Measurements from ENCODE around the gene ASTN2. TPM values are rescaled to one million over a fixed set of nuclear protein-coding genes. Genes with fewer than 3 reads are reported as not detected.

ASTN2 gene
- total RNA-seq, 1 experiment from 2014 or later: 4.8 TPM

DNA sequence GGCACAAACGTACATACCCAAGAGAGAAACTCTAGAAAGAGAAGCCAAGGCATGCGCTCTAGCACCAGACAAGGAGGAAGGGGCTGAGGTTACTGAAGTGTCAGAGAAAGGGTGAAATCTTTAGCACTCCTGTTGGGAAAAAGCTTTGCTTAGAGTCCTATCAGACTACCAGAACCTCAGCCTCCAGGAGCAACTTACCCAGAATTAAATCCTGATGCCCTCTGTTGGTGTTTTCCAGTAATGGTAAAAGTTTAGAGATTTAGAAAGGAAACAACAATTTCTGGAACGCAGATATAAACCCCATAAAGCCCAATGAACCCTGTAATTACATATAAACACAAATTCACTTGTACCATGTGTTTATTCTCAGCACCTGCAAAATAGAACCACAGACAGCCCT, 33.2 kb upstream of the ASTN2 start (continued):
- TF ChIP-seq TCF7L2 (IDR thresholded peaks at IDR 0.05; ENCODE audit: borderline replicate concordance, extremely low read depth, insufficient read depth, insufficient read length) (no peak), RAD21 (IDR thresholded peaks at IDR 0.05; ENCODE audit: low read depth) (no peak), CEBPB (IDR thresholded peaks at IDR 0.05; ENCODE audit: low read depth) (no peak), EGR1 (IDR thresholded peaks at IDR 0.05; ENCODE audit: low read depth) (no peak), FOSL1 (IDR thresholded peaks at IDR 0.05; ENCODE audit: low read depth) (no peak)
- TF ChIP-seq, protein P1, sequence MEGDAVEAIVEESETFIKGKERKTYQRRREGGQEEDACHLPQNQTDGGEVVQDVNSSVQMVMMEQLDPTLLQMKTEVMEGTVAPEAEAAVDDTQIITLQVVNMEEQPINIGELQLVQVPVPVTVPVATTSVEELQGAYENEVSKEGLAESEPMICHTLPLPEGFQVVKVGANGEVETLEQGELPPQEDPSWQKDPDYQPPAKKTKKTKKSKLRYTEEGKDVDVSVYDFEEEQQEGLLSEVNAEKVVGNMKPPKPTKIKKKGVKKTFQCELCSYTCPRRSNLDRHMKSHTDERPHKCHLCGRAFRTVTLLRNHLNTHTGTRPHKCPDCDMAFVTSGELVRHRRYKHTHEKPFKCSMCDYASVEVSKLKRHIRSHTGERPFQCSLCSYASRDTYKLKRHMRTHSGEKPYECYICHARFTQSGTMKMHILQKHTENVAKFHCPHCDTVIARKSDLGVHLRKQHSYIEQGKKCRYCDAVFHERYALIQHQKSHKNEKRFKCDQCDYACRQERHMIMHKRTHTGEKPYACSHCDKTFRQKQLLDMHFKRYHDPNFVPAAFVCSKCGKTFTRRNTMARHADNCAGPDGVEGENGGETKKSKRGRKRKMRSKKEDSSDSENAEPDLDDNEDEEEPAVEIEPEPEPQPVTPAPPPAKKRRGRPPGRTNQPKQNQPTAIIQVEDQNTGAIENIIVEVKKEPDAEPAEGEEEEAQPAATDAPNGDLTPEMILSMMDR (IDR thresholded peaks at IDR 0.05 in 2 of 3, conservative IDR thresholded peaks at IDR 0.05 in 1 of 3; ENCODE audit: borderline replicate concordance in 1 of 3, insufficient read depth in 1 of 3, low read depth in 2 of 3, low read length in 2 of 3): no peak

DNA sequence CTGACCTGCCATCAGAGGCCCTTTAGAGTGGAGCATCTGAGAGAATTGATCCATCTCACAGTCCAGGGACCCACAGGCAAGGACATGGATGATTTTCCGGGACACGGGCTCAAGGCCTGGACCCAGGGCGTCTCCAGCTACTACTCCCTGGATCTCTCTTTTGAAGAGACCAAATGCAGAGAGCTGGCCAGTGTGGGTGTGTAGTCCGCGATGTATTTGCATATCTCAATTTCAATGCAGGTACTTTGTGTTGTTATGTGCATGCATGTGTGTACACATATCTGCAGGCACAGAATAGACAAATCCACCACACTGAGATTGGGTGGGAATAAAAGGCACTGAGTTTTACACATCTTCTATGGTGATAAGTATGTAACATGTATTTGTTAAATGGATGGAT, 30.8 kb upstream of the ASTN2 start:
- no TSS peak for BruUV-seq (replicated peaks)
- Histone ChIP-seq H3K9me2 (ENCODE audit: insufficient read depth) (no peaks in the 10 kb centered on the region), H3K79me2 (ENCODE audit: insufficient read depth, low read length) (no peaks in the 10 kb centered on the region), H3K4me3 (replicated peaks in 1 of 2; ENCODE audit: low read depth in 1 of 2, low read length in 2 of 2) (no peak overlapping the region), H3K4me2 (ENCODE audit: low read length) (no peak overlapping the region), H3K9ac (ENCODE audit: low read length) (no peak overlapping the region), H3K4me1 (ENCODE audit: control insufficient read depth in 1 of 2, insufficient read depth in 2 of 2, low read length in 2 of 2) (no peaks in the 10 kb centered on the region), H2AFZ (ENCODE audit: low read depth, low read length, poor library complexity, severe bottlenecking) (no peak overlapping the region), H3K27ac (ENCODE audit: low read depth, low read length) (no peak overlapping the region), H4K20me1 (ENCODE audit: insufficient read depth) (no peaks in the 10 kb centered on the region), H3K36me3 (ENCODE audit: control insufficient read depth in 1 of 2, insufficient read depth in 2 of 2, low read length in 2 of 2) (no peaks in the 10 kb centered on the region), H3K9me3 (ENCODE audit: control insufficient read depth in 1 of 2, insufficient read depth in 1 of 2, low read depth in 1 of 2, low read length in 2 of 2) (peaks cover 0 to 4% of the 10 kb centered on the region in 2 experiments; a peak in 2 of 4 replicates), H3K27me3 (ENCODE audit: insufficient read depth, low read length) (no peaks in the 10 kb centered on the region)
- no peak for DNase-seq (ENCODE audit: low read depth, low spot score)
- intact Hi-C loops (cut with micrococcal nuclease): no loop called here
- RAD21 ChIA-PET (ENCODE audit: low non-redundant PET in 1 of 2, low total read pairs in 2 of 2, uncharacterized antibody in 2 of 2, unreplicated experiment in 2 of 2): no interaction called here
- CTCF ChIA-PET: no interaction called here
- ATAC-seq: no peak
- POLR2A ChIA-PET: no interaction called here
- TF ChIP-seq, protein P2, sequence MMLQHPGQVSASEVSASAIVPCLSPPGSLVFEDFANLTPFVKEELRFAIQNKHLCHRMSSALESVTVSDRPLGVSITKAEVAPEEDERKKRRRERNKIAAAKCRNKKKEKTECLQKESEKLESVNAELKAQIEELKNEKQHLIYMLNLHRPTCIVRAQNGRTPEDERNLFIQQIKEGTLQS (IDR thresholded peaks at IDR 0.05): no peak
- TF ChIP-seq ZNF274 (IDR thresholded peaks at IDR 0.05; ENCODE audit: low read depth, low read length) (no peak), JUND (IDR thresholded peaks at IDR 0.05) (no peak), CEBPB (IDR thresholded peaks at IDR 0.05; ENCODE audit: low read depth) (no peak), RAD21 (IDR thresholded peaks at IDR 0.05; ENCODE audit: low read depth) (no peak), ELF1 (IDR thresholded peaks at IDR 0.05; ENCODE audit: borderline replicate concordance, low read depth) (no peak), POLR2A (IDR thresholded peaks at IDR 0.05; ENCODE audit: borderline replicate concordance, extremely low read depth, insufficient read depth, insufficient read length) (no peak), SP1 (IDR thresholded peaks at IDR 0.05; ENCODE audit: low read depth) (no peak), CBX3 (IDR thresholded peaks at IDR 0.05; ENCODE audit: low read depth) (no peak)
- TF ChIP-seq, protein P3, sequence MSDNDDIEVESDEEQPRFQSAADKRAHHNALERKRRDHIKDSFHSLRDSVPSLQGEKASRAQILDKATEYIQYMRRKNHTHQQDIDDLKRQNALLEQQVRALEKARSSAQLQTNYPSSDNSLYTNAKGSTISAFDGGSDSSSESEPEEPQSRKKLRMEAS (IDR thresholded peaks at IDR 0.05): no peak
